Measurements from ENCODE around the gene OR2H1. TPM values are rescaled to one million over a fixed set of nuclear protein-coding genes. Genes with fewer than 3 reads are reported as not detected.

OR2H1 gene
- total and polyA plus RNA-seq, 3 donors from 2014 or later, result 7.5 to 18.8 (median 16.9) TPM

- Histone ChIP-seq H3K27ac (no peak overlapping the region), H3K9me3 (no peaks in the 10 kb centered on the region), H3K27me3 (no peaks in the 10 kb centered on the region), H3K4me3 (no peak overlapping the region), H3K36me3 (ENCODE audit: low read depth, missing control alignments) (no peaks in the 10 kb centered on the region), H3K4me1 (no peaks in the 10 kb centered on the region)
- intact Hi-C loops (cut with DNase I; ENCODE audit: low total_unique reads), result no loop called here
- no peak for DNase-seq
- TF ChIP-seq, protein P1, sequence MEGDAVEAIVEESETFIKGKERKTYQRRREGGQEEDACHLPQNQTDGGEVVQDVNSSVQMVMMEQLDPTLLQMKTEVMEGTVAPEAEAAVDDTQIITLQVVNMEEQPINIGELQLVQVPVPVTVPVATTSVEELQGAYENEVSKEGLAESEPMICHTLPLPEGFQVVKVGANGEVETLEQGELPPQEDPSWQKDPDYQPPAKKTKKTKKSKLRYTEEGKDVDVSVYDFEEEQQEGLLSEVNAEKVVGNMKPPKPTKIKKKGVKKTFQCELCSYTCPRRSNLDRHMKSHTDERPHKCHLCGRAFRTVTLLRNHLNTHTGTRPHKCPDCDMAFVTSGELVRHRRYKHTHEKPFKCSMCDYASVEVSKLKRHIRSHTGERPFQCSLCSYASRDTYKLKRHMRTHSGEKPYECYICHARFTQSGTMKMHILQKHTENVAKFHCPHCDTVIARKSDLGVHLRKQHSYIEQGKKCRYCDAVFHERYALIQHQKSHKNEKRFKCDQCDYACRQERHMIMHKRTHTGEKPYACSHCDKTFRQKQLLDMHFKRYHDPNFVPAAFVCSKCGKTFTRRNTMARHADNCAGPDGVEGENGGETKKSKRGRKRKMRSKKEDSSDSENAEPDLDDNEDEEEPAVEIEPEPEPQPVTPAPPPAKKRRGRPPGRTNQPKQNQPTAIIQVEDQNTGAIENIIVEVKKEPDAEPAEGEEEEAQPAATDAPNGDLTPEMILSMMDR (IDR thresholded peaks at IDR 0.05), result no peak
- 91% methylated on average over 4 of the region's 4 CpGs for WGBS, 2 donors
Measured at GRCh38 chr6:29496961-29497360, 40.0 kb downstream of the OR2H1 start.

- Histone ChIP-seq H3K36me3 (ENCODE audit: low read depth, missing control alignments) (no peaks in the 10 kb centered on the region), H3K4me1 (no peaks in the 10 kb centered on the region), H3K27me3 (no peaks in the 10 kb centered on the region), H3K27ac (no peak overlapping the region), H3K4me3 (no peak overlapping the region), H3K9me3 (no peaks in the 10 kb centered on the region)
- WGBS, 2 donors, result 79 to 86% methylated on average over 3 to 5 of the region's 5 CpGs
- intact Hi-C loops (cut with DNase I; ENCODE audit: low total_unique reads), result no loop called here
- DNase-seq, result no peak
- TF ChIP-seq POLR2A (IDR thresholded peaks at IDR 0.05), result no peak
- TF ChIP-seq, protein P1 (IDR thresholded peaks at IDR 0.05), result no peak
Measured at GRCh38 chr6:29499704-29500103, 42.7 kb downstream of the OR2H1 start.

DNA sequence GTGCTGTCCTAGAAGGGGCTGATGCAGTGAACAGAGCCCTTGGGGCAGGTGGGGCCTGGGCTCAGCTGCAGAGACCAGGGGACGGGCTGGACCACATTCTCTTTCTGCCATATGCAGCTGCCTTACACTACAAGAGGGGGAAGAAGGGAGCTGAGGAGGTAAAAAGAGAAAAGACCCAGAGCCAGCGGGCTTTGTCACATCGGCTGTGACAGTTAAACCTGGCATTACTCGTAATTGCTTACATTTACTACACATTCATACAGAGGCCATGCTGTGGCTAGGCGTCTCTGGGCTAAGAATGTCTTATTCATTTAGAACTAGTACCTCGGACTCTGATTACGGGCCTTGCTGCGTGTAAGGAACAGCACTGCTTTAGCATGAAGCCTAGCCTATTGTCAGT lies 43.6 kb downstream of the OR2H1 start:
- intact Hi-C loops (cut with DNase I; ENCODE audit: low total_unique reads), result no loop called here
- WGBS, 2 donors, result 91 to 92% methylated on average over 8 of the region's 8 CpGs
- no peak for TF ChIP-seq POLR2A (IDR thresholded peaks at IDR 0.05)
- TF ChIP-seq, protein P1 (IDR thresholded peaks at IDR 0.05), result no peak

GRCh38 chr6:29501106-29501505 lies 44.2 kb downstream of the OR2H1 start:
- WGBS, 2 donors, result 89 to 98% methylated on average over 6 of the region's 6 CpGs
- no peaks in the 10 kb centered on the region for H3K9me3 ChIP-seq

More for the DNA sequence above, 43.6 kb downstream of the OR2H1 start:
- no peak overlapping the region for H3K4me3 ChIP-seq
- no peaks in the 10 kb centered on the region for H3K36me3 ChIP-seq (ENCODE audit: low read depth, missing control alignments)
- no peak for DNase-seq
- no peak overlapping the region for H3K27ac ChIP-seq
- H3K9me3 ChIP-seq, result no peaks in the 10 kb centered on the region
- no peaks in the 10 kb centered on the region for H3K27me3 ChIP-seq
- H3K4me1 ChIP-seq, result no peaks in the 10 kb centered on the region

DNA sequence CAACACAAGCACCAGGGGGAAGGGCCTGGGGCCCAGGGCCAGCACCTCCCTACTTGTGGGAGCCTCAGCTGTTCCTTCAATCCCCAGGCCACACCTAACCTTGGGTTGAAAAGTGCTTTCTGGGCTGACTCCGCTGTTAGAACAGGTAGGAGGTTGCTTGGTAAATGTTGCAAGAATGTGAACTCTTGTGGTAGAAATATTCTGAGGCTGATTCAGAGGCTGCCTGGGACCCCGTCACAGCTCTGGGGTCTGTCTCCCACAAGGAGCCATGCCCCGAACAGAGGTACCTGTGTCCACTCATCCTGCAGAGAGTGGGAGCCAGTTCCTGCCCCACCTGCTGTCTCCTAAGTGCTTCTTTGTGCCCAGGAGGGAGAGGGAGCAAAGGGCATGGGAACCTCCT lies 45.2 kb downstream of the OR2H1 start:
- Histone ChIP-seq H3K27me3 (no peaks in the 10 kb centered on the region), H3K9me3 (no peaks in the 10 kb centered on the region), H3K27ac (no peak overlapping the region), H3K36me3 (ENCODE audit: low read depth, missing control alignments) (no peaks in the 10 kb centered on the region), H3K4me1 (no peaks in the 10 kb centered on the region), H3K4me3 (no peak overlapping the region)
- TF ChIP-seq POLR2A (IDR thresholded peaks at IDR 0.05), result no peak
- TF ChIP-seq, protein P1 (IDR thresholded peaks at IDR 0.05), result no peak
- no peak for DNase-seq
- WGBS, 2 donors, result 90 to 100% methylated on average over 1 to 3 of the region's 3 CpGs
- intact Hi-C loops (cut with DNase I; ENCODE audit: low total_unique reads), result no loop called here

More at GRCh38 chr6:29501106-29501505, 44.2 kb downstream of the OR2H1 start:
- Histone ChIP-seq H3K27me3 (no peaks in the 10 kb centered on the region), H3K36me3 (ENCODE audit: low read depth, missing control alignments) (no peaks in the 10 kb centered on the region), H3K4me3 (no peak overlapping the region), H3K27ac (no peak overlapping the region), H3K4me1 (no peaks in the 10 kb centered on the region)
- TF ChIP-seq, protein P1 (IDR thresholded peaks at IDR 0.05), result no peak
- TF ChIP-seq POLR2A (IDR thresholded peaks at IDR 0.05), result no peak
- DNase-seq, result no peak
- intact Hi-C loops (cut with DNase I; ENCODE audit: low total_unique reads), result no loop called here

All from testis (tissue), 3 donors.